CD4-positive, alpha-beta T cell treated with Interleukin-12 subunit alpha and Interleukin-12 subunit beta, for 1 hour (primary cell): ENCODE measurements around the gene RNF151.
A peak's percentile ranks its signal among the peaks of the same experiment; 100 is the strongest.
"Not testable (repeated sequence)": the region's sequence is repeated elsewhere in the genome, so short reads cannot be mapped to it uniquely, and the experiment has no call there.

Experiments used
- DNase-seq: peaks from one replicate; pipeline ENCODE4 v3.0.0-alpha.2; 2020

RNF151 gene

DNA sequence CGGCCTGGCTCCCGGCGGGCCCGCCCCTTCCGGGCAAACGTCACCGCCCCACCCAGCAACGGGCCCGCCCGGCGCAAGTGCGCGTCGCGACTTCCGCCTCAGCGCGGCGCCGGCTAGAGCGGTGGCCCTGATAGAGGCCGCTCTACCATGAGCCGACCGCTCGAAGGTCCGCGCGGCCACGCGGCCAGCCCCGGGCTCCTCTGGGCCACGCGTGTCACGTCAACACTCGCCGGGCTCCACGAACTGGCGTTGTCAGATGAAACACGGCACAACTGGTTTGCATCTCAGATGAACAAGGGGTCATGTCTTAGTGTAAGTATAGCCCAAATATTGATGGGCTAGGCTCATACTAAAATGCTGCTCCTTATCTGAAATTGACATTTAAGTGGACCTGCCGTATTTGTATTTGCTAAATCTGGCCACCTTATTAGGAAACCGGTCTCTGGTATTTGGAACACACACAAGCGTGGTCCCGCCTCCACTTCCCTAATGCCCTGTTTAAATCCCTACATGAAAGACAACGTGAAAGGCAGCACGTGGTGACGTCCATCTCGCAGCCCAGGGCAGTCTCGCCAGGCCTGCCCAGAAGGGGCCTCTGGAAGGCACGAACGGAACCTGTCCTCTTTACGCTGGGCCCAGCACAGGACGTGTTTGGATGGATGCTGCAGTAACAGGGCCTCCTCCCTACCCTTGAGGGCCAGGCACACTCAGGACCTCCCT is 43.3 kb downstream of the RNF151 start, which contains the start of gene ZNF598:
Gene ZNF598, minus strand, starts transcription at position 31 of the 720 bp plus-strand sequence.
- peak; percentile 84 for DNase-seq

DNA sequence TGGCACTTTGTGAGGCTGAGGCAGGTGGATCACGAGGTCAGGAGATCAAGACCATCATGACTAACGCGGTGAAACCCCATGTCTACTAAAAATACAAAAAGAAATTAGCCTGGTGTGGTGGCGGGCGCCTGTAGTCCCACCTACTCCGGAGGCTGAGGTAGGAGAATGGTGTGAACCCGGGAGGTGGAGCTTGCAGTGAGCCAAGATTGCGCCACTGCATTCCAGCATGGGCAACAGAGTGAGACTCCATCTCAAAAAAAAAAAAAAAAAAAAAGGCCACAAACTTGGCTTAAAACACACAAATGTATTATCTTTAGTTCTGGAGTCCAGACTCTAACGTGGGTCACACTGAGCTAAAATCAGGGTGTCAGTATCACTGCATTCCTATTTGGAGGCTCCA is 45.1 kb downstream of the RNF151 start:
- DNase-seq = not testable (repeated sequence)

DNA sequence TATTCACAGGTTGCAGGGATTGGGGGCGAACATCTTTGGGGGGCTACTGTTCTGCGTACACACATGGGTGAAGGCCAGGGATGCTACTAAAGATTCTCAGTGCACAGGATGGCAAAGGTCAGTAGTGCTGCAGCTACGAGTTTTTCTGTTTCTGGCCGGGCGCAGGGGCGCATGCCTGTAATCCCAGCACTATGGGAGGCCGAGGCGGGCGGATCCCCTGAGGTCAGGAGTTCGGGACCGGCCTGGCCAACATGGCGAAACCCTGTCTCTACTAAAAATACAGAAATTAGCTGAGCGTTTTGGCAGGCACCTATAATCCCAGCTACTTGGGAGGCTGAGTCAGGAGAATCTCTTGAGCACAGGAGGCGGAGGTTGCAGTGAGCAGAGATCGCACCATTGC is 46.9 kb downstream of the RNF151 start:
- DNase-seq = no peak

DNA sequence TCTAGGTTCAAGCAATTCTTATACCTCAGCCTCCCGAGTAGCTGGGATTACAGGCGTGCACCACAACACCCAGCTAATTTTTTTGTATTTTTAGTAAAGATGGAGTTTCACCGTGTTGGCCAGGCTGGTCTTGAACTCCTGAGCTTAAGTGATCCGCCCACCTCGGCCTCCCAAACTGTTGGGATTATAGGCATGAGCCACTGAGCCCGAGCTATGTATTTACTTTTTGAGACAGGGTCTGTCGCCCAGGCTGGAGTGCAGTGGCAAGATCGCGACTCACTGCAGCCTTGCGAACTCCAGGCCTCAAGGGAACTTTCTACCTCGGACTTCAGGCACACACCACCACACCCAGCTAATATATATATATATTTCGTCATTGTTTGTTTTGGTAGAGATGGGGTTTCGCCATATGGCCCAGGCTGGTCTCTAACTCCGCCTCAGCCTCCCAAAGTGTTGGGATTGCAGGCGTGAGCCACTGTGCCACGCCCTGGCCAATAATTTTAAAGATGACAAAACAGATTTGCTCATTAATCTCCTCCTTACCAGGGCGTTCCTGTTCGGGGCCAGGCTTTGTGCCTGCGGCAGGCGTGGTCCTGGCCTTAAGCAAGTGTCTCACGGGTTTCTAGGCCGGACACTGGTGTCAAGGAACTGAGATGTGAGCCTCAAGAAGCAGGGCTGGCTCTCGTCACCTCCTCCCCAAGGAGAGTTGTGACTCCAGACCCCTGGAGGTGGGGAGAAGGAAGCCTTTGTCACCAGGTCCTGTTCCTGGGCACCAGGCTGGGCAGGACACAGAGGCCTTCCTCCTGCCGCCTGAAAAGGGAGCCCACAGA is 48.7 kb downstream of the RNF151 start:
- no peak for DNase-seq

GRCh38 chr16:2015947-2016208 is 49.2 kb downstream of the RNF151 start:
- DNase-seq = no peak

DNA sequence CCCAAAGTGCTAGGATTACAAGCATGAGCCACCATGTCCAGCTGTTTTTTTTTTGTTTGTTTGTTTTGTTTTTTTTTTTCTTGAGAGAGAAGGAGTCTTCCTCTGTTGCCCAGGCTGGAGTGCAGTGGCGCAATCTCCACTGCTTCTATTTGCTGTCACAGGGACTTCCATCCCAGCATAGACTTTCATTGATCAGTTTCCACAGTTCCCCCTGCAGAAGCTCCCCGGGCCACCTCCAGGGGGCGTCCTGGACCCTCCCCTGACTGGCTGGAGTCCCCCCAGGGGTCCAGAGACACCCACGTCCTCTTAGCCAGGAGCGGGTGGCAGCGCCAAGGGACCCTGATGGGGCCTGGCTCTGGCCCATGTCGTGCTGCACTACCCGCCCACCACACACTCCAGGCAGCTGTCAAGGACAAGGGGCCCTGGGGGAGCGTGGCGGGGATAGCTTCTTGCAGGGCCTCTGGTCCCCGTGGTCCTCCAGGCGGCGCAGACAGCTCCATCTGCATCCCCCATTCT is 49.8 kb downstream of the RNF151 start:
- DNase-seq = no peak
